ENCODE measurements around the gene GLIS1.

GLIS1 gene

GRCh38 chr1:53644496-53644895 is 94.5 kb downstream of the GLIS1 start:
- Mint-ChIP-seq H3K9me3 (no peaks in the 10 kb centered on the region), H3K4me3 (no peak overlapping the region), H3K4me1 (no peaks in the 10 kb centered on the region), H3K27ac (no peak overlapping the region), H3K27me3 (peaks cover 5 to 6% of the 10 kb centered on the region in 2 donors), H3K36me3 (no peaks in the 10 kb centered on the region)
- no peak for ATAC-seq (replicated peaks)
- DNase-seq = no peak

GRCh38 chr1:53643881-53644390 is 95.0 kb downstream of the GLIS1 start:
- no peaks in the 10 kb centered on the region for H3K9me3 Mint-ChIP-seq
- ATAC-seq (replicated peaks) (no peak), DNase-seq (no peak)
- H3K27me3 Mint-ChIP-seq = peaks cover 5 to 6% of the 10 kb centered on the region in 2 donors
- no peak overlapping the region for H3K4me3 Mint-ChIP-seq
- no peaks in the 10 kb centered on the region for H3K4me1 Mint-ChIP-seq
- H3K36me3 Mint-ChIP-seq = no peaks in the 10 kb centered on the region
- no peak overlapping the region for H3K27ac Mint-ChIP-seq

- Mint-ChIP-seq H3K4me1 (no peaks in the 10 kb centered on the region), H3K27ac (no peak overlapping the region), H3K4me3 (no peak overlapping the region), H3K36me3 (no peaks in the 10 kb centered on the region), H3K27me3 (peaks cover 5 to 6% of the 10 kb centered on the region in 2 donors), H3K9me3 (no peaks in the 10 kb centered on the region)
- ATAC-seq (replicated peaks) = no peak
- DNase-seq = no peak
Observed at GRCh38 chr1:53643041-53643880, 95.7 kb downstream of the GLIS1 start.

- Mint-ChIP-seq H3K4me1 (no peaks in the 10 kb centered on the region), H3K27ac (no peak overlapping the region), H3K36me3 (no peaks in the 10 kb centered on the region), H3K9me3 (no peaks in the 10 kb centered on the region), H3K27me3 (peaks cover 6 to 7% of the 10 kb centered on the region in 2 donors), H3K4me3 (no peak overlapping the region)
- no peak for DNase-seq
- ATAC-seq (replicated peaks) = no peak
Observed at GRCh38 chr1:53642607-53643006, 96.4 kb downstream of the GLIS1 start.

GRCh38 chr1:53642215-53642555 is 96.8 kb downstream of the GLIS1 start:
- Mint-ChIP-seq H3K27ac (no peak overlapping the region), H3K36me3 (no peaks in the 10 kb centered on the region), H3K4me1 (no peaks in the 10 kb centered on the region), H3K9me3 (no peaks in the 10 kb centered on the region), H3K4me3 (no peak overlapping the region), H3K27me3 (peaks cover 6 to 8% of the 10 kb centered on the region in 2 donors)
- DNase-seq (no peak), ATAC-seq (replicated peaks) (no peak)

- no peaks in the 10 kb centered on the region for H3K9me3 Mint-ChIP-seq
- no peak overlapping the region for H3K4me3 Mint-ChIP-seq
- DNase-seq (no peak), ATAC-seq (replicated peaks) (no peak)
- H3K27me3 Mint-ChIP-seq = peaks cover 6% of the 10 kb centered on the region in 2 donors
- H3K27ac Mint-ChIP-seq = no peak overlapping the region
- no peaks in the 10 kb centered on the region for H3K4me1 Mint-ChIP-seq
- H3K36me3 Mint-ChIP-seq = no peaks in the 10 kb centered on the region
Observed at GRCh38 chr1:53641481-53642214, 97.3 kb downstream of the GLIS1 start.

GRCh38 chr1:53640701-53641075 is 98.3 kb downstream of the GLIS1 start:
- no peaks in the 10 kb centered on the region for H3K36me3 Mint-ChIP-seq
- no peak overlapping the region for H3K27ac Mint-ChIP-seq
- H3K4me1 Mint-ChIP-seq = no peaks in the 10 kb centered on the region
- peaks cover 4 to 6% of the 10 kb centered on the region in 2 donors for H3K27me3 Mint-ChIP-seq
- H3K4me3 Mint-ChIP-seq = no peak overlapping the region
- H3K9me3 Mint-ChIP-seq = no peaks in the 10 kb centered on the region
- DNase-seq (no peak), ATAC-seq (replicated peaks) (no peak)

- H3K4me3 Mint-ChIP-seq = no peak overlapping the region
- DNase-seq (no peak), ATAC-seq (replicated peaks) (no peak)
- H3K27me3 Mint-ChIP-seq = peaks cover 2 to 4% of the 10 kb centered on the region in 2 donors
- H3K4me1 Mint-ChIP-seq = no peaks in the 10 kb centered on the region
- H3K36me3 Mint-ChIP-seq = no peaks in the 10 kb centered on the region
- no peaks in the 10 kb centered on the region for H3K9me3 Mint-ChIP-seq
- no peak overlapping the region for H3K27ac Mint-ChIP-seq
Observed at GRCh38 chr1:53639996-53640700, 98.8 kb downstream of the GLIS1 start.

- H3K9me3 Mint-ChIP-seq = no peaks in the 10 kb centered on the region
- no peak for ATAC-seq (replicated peaks)
- no peak overlapping the region for H3K27ac Mint-ChIP-seq
Observed at GRCh38 chr1:53639251-53639763, 99.7 kb downstream of the GLIS1 start.

GRCh38 chr1:53638360-53639035 is 100.5 kb downstream of the GLIS1 start:
- Mint-ChIP-seq H3K27ac (no peak overlapping the region), H3K4me1 (no peaks in the 10 kb centered on the region), H3K9me3 (no peaks in the 10 kb centered on the region), H3K27me3 (peaks cover 0 to 4% of the 10 kb centered on the region in 2 donors), H3K4me3 (no peak overlapping the region), H3K36me3 (no peaks in the 10 kb centered on the region)
- ATAC-seq (replicated peaks) (no peak), DNase-seq (no peak)

More at GRCh38 chr1:53639251-53639763, 99.7 kb downstream of the GLIS1 start:
- Mint-ChIP-seq H3K36me3 (no peaks in the 10 kb centered on the region), H3K4me3 (no peak overlapping the region), H3K4me1 (no peaks in the 10 kb centered on the region), H3K27me3 (peaks cover 0 to 4% of the 10 kb centered on the region in 2 donors)
- DNase-seq = no peak

GRCh38 chr1:53637511-53638359 is 101.2 kb downstream of the GLIS1 start:
- DNase-seq (no peak), ATAC-seq (replicated peaks) (no peak)
- Mint-ChIP-seq H3K4me1 (no peaks in the 10 kb centered on the region), H3K9me3 (no peaks in the 10 kb centered on the region), H3K36me3 (no peaks in the 10 kb centered on the region), H3K27me3 (peaks cover 0 to 4% of the 10 kb centered on the region in 2 donors), H3K27ac (no peak overlapping the region), H3K4me3 (no peak overlapping the region)

- peaks cover 0 to 4% of the 10 kb centered on the region in 2 donors for H3K27me3 Mint-ChIP-seq
- no peaks in the 10 kb centered on the region for H3K4me1 Mint-ChIP-seq
- H3K36me3 Mint-ChIP-seq = no peaks in the 10 kb centered on the region
- no peak for DNase-seq
- no peaks in the 10 kb centered on the region for H3K9me3 Mint-ChIP-seq
- no peak overlapping the region for H3K27ac Mint-ChIP-seq
- ATAC-seq (replicated peaks) = no peak
- H3K4me3 Mint-ChIP-seq = no peak overlapping the region
Observed at GRCh38 chr1:53636621-53637171, 102.3 kb downstream of the GLIS1 start.

- ATAC-seq (replicated peaks) = no peak
- H3K4me3 Mint-ChIP-seq = no peak overlapping the region
Observed at GRCh38 chr1:53634571-53634979, 104.4 kb downstream of the GLIS1 start.

More at GRCh38 chr1:53634571-53634979, 104.4 kb downstream of the GLIS1 start:
- Mint-ChIP-seq H3K4me1 (no peaks in the 10 kb centered on the region), H3K27me3 (peaks cover 1 to 4% of the 10 kb centered on the region in 2 donors), H3K27ac (no peak overlapping the region), H3K36me3 (no peaks in the 10 kb centered on the region), H3K9me3 (no peaks in the 10 kb centered on the region)
- DNase-seq = no peak

Data from stimulated activated naive B cell treated with anti-CD40 and anti-IgM and Interleukin-4, amounts not matched to agents 10 μg/mL and 1 μg/mL and 100 μg/mL, for 72 hours (primary cell).